ENCODE data around the gene PHACTR1. TPM values are rescaled to one million over a fixed set of nuclear protein-coding genes. Genes with fewer than 3 reads are reported as not detected.

PHACTR1 gene
- total RNA-seq, 2 donors from 2014 or later: 1.3 to 4.3 TPM

GRCh38 chr6:12976366-12976765 is 259.8 kb downstream of the PHACTR1 start:
- Histone ChIP-seq H3K27ac (no peak overlapping the region), H3K4me3 (no peak overlapping the region), H3K36me3 (no peaks in the 10 kb centered on the region), H3K9me3 (no peaks in the 10 kb centered on the region), H3K27me3 (replicated peaks; ENCODE audit: insufficient read depth) (no peaks in the 10 kb centered on the region), H3K4me1 (replicated peaks) (no peaks in the 10 kb centered on the region)
- intact Hi-C loops (cut with DNase I): no loop called here
- 86% methylated on average over 5 of the region's 5 CpGs for WGBS
- no peak for DNase-seq (ENCODE audit: low spot score)
- no peak for TF ChIP-seq POLR2AphosphoS5 (IDR thresholded peaks at IDR 0.05)
- no peak for TF ChIP-seq POLR2A (IDR thresholded peaks at IDR 0.05)
- TF ChIP-seq CTCF (IDR thresholded peaks at IDR 0.05): no peak

- WGBS: 97% methylated on average over 3 of the region's 3 CpGs
- no peaks in the 10 kb centered on the region for H3K9me3 ChIP-seq
- TF ChIP-seq CTCF (IDR thresholded peaks at IDR 0.05) (no peak), POLR2A (IDR thresholded peaks at IDR 0.05) (no peak), POLR2AphosphoS5 (IDR thresholded peaks at IDR 0.05) (no peak)
- DNase-seq (ENCODE audit: low spot score): no peak
- H3K36me3 ChIP-seq: no peaks in the 10 kb centered on the region
- intact Hi-C loops (cut with DNase I): no loop called here
- H3K27ac ChIP-seq: no peak overlapping the region
- H3K27me3 ChIP-seq (replicated peaks; ENCODE audit: insufficient read depth): no peaks in the 10 kb centered on the region
- H3K4me3 ChIP-seq: no peak overlapping the region
- no peaks in the 10 kb centered on the region for H3K4me1 ChIP-seq (replicated peaks)
These were observed 260.6 kb downstream of the PHACTR1 start for GRCh38 chr6:12977206-12977605.

GRCh38 chr6:12977806-12978205 is 261.2 kb downstream of the PHACTR1 start:
- TF ChIP-seq POLR2AphosphoS5 (IDR thresholded peaks at IDR 0.05) (no peak), POLR2A (IDR thresholded peaks at IDR 0.05) (no peak), CTCF (IDR thresholded peaks at IDR 0.05) (no peak)
- DNase-seq (ENCODE audit: low spot score): no peak
- Histone ChIP-seq H3K9me3 (no peaks in the 10 kb centered on the region), H3K27ac (no peak overlapping the region), H3K36me3 (no peaks in the 10 kb centered on the region), H3K4me1 (replicated peaks) (no peaks in the 10 kb centered on the region), H3K4me3 (no peak overlapping the region), H3K27me3 (replicated peaks; ENCODE audit: insufficient read depth) (no peaks in the 10 kb centered on the region)
- intact Hi-C loops (cut with DNase I): no loop called here
- 84% methylated on average over 4 of the region's 4 CpGs for WGBS

- no peak overlapping the region for H3K4me3 ChIP-seq
- no peaks in the 10 kb centered on the region for H3K4me1 ChIP-seq (replicated peaks)
- 89% methylated on average over 4 of the region's 4 CpGs for WGBS
- no peak overlapping the region for H3K27ac ChIP-seq
- no peak for DNase-seq (ENCODE audit: low spot score)
- H3K36me3 ChIP-seq: no peaks in the 10 kb centered on the region
- H3K9me3 ChIP-seq: no peaks in the 10 kb centered on the region
- intact Hi-C loops (cut with DNase I): no loop called here
- H3K27me3 ChIP-seq (replicated peaks; ENCODE audit: insufficient read depth): no peaks in the 10 kb centered on the region
- TF ChIP-seq CTCF (IDR thresholded peaks at IDR 0.05) (no peak), POLR2AphosphoS5 (IDR thresholded peaks at IDR 0.05) (no peak), POLR2A (IDR thresholded peaks at IDR 0.05) (no peak)
These were observed 264.2 kb downstream of the PHACTR1 start for GRCh38 chr6:12980741-12981140.

GRCh38 chr6:12984776-12985175 is 268.2 kb downstream of the PHACTR1 start:
- H3K27me3 ChIP-seq (replicated peaks; ENCODE audit: insufficient read depth): no peaks in the 10 kb centered on the region
- H3K27ac ChIP-seq: no peak overlapping the region
- TF ChIP-seq CTCF (IDR thresholded peaks at IDR 0.05): no peak
- TF ChIP-seq POLR2AphosphoS5 (IDR thresholded peaks at IDR 0.05): no peak
- no peak for TF ChIP-seq POLR2A (IDR thresholded peaks at IDR 0.05)
- intact Hi-C loops (cut with DNase I): no loop called here
- 65% methylated on average over 2 of the region's 2 CpGs for WGBS
- no peaks in the 10 kb centered on the region for H3K4me1 ChIP-seq (replicated peaks)
- no peaks in the 10 kb centered on the region for H3K9me3 ChIP-seq
- no peaks in the 10 kb centered on the region for H3K36me3 ChIP-seq
- no peak overlapping the region for H3K4me3 ChIP-seq
- no peak for DNase-seq (ENCODE audit: low spot score)

All from prostate gland (tissue), 2 donors.